Fibroblast of pulmonary artery (primary cell): ENCODE results near the gene VPS26A.

Experiments
- DNase-seq: peaks from one replicate; pipeline ENCODE4 v3.0.0-alpha.2; 2010; ENCODE audit warnings: low read depth
- H3K4me3 ChIP-seq: replicated peaks from 2 replicates; pipeline ENCODE4 v1.5.1; 2011; ENCODE audit warnings: low read depth, mild to moderate bottlenecking, control low read depth, low read length, moderate library complexity
- CTCF ChIP-seq: IDR thresholded peaks from 2 replicates; pipeline ENCODE4 v1.5.1; 2011; ENCODE audit warnings: mild to moderate bottlenecking, control low read depth, low read length, inconsistent platforms; ENCODE audit errors: missing control alignments

Gene VPS26A

GRCh38 chr10:69220041-69220451, 96.1 kb downstream of the VPS26A start, which contains the start of gene HKDC1:
Gene HKDC1 (plus strand): TSS chr10:69220332. CDS start chr10:69220436, 104 bp downstream.
- H3K4me3 ChIP-seq = no peak within 1 kb of the TSS
- TF ChIP-seq CTCF = no peak

GRCh38 chr10:69220507-69220906, 96.5 kb downstream of the VPS26A start:
- H3K4me3 ChIP-seq = no peak overlapping the region
- TF ChIP-seq CTCF = no peak
- no peak for DNase-seq

More at GRCh38 chr10:69220041-69220451, 96.1 kb downstream of the VPS26A start, which contains the start of gene HKDC1:
- DNase-seq = no peak
